ENCODE results near the gene HMG20B.

HMG20B gene

DNA sequence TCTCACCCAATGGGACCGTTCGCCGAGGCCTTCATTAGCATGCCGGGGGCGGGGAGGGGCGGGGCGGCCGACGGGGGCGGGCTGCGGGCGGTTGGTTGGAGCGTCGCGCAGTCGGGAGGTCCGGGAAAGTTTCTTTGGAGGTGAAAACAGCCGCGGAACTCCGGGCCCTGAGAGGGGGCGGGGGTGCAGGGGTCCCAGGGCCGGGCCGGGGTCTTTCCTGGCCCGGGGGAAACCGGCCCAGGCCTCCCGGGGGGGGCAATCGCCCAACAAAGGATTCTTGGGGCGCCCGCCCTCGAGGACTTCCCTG lies at the start of gene HMG20B:
Gene HMG20B (plus strand): TSS at position 90 of the 307 bp plus-strand sequence. CDS start 366 bp downstream, outside the sequence.
- TF ChIP-seq, protein P1, sequence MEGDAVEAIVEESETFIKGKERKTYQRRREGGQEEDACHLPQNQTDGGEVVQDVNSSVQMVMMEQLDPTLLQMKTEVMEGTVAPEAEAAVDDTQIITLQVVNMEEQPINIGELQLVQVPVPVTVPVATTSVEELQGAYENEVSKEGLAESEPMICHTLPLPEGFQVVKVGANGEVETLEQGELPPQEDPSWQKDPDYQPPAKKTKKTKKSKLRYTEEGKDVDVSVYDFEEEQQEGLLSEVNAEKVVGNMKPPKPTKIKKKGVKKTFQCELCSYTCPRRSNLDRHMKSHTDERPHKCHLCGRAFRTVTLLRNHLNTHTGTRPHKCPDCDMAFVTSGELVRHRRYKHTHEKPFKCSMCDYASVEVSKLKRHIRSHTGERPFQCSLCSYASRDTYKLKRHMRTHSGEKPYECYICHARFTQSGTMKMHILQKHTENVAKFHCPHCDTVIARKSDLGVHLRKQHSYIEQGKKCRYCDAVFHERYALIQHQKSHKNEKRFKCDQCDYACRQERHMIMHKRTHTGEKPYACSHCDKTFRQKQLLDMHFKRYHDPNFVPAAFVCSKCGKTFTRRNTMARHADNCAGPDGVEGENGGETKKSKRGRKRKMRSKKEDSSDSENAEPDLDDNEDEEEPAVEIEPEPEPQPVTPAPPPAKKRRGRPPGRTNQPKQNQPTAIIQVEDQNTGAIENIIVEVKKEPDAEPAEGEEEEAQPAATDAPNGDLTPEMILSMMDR (IDR thresholded peaks at IDR 0.05; ENCODE audit: low read depth, low read length) = no peak
- H3K4me3 ChIP-seq (ENCODE audit: low read depth, low read length) = peak within 1 kb of the TSS; percentile 91

DNA sequence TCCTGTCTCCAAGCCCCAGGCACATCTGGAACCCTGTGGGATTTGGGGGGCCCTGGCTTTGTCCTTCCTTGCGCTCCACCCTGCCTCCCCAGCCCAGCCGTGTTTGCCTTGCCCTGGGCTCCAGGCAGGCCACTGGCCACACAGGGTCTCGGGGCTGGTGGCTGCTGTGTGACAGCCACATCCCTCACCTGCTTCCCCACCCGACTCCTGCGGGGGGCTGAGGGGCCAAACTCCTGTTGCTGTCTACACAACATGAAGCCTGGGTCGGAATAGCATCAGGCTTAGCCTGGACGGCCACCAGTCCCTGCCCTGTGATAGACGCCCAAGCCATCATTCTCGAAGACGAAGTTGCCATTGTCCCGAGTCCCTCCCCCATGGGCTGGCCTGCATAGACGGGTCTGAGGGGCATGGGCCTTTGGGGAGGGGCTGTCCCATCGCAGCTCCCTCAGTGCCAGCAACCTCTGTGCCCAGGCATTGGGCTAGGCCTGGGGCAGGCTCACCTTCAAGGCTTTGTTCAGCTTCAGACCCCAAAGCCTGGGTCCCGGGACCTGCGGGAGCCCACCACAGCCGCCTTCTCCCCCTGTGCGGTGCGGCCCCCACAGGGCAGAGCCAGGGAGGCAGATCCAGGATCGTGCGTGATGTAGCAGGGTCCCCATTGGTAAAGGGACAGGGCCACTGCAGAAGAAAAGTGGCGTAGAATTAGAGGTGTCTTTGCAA lies 49.2 kb upstream of the HMG20B start:
- TF ChIP-seq, protein P1 (IDR thresholded peaks at IDR 0.05; ENCODE audit: low read depth, low read length) = no peak
- no peak overlapping the region for H3K4me3 ChIP-seq (ENCODE audit: low read depth, low read length)

DNA sequence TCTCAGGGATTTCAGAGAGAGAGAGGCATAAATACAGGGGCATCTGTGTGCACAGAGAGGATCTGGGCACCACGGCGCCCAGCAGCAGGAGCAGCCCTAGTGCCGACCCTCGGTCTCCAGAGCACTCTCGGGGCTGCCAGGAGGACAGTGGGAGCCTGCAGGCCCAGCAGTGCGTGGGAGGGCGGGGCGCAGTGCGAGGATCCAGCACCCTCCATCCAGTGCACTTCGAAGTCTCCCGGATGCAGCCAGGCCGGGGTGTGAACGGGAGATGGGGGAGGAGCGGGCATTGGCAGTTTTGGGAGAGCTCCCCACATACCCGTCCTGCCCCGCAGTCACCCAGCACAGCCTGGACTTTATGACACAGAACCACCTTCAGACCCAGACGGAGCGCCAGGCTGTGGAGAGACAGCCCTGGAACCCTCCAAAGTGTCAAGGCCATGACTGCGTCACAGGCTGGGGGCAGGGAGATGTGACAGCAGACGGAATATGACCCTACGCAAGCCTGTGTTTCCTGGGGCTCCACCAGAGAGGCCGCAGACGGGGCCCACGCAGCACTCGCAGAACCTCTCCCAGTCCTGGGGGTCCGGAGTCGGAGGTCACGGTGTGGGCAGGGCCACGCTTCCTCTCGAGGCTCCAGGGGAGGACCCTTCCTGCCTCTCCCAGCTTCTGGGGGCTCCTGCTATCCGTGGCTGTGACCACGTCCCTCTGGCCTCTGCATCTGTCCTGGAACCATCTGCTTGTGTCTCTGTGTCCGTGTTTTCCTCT lies 48.5 kb upstream of the HMG20B start:
- TF ChIP-seq, protein P1 (IDR thresholded peaks at IDR 0.05; ENCODE audit: low read depth, low read length) = no peak
- H3K4me3 ChIP-seq (ENCODE audit: low read depth, low read length) = no peak overlapping the region

DNA sequence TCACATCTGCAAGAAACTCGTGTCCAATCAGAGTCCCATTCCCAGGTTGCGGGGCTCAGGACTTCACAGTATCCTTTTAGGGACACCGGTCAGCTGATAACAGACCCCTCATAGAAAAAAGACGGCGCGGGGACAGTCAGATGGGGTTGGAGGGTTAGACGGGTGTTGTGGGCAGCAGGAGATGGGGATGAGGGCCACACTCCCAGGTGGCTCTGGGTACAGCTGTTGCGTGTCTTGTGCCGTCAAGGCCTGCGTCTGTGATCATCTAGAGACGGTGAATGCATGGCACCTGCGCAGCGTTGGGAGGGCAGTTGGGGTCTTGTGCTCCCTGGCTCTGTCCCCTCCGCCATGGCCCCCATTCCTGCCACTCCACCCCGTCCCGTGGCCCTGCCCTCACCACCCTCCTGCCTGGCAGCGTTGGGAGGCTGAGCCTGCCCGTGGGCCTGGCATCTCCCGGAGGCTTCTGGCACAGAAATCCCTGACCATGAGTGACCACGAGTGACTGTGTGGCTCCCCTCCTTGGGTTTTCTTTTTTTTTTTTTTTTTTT lies 47.8 kb upstream of the HMG20B start:
- TF ChIP-seq, protein P1 (IDR thresholded peaks at IDR 0.05; ENCODE audit: low read depth, low read length) = no peak
- H3K4me3 ChIP-seq (ENCODE audit: low read depth, low read length) = no peak overlapping the region

DNA sequence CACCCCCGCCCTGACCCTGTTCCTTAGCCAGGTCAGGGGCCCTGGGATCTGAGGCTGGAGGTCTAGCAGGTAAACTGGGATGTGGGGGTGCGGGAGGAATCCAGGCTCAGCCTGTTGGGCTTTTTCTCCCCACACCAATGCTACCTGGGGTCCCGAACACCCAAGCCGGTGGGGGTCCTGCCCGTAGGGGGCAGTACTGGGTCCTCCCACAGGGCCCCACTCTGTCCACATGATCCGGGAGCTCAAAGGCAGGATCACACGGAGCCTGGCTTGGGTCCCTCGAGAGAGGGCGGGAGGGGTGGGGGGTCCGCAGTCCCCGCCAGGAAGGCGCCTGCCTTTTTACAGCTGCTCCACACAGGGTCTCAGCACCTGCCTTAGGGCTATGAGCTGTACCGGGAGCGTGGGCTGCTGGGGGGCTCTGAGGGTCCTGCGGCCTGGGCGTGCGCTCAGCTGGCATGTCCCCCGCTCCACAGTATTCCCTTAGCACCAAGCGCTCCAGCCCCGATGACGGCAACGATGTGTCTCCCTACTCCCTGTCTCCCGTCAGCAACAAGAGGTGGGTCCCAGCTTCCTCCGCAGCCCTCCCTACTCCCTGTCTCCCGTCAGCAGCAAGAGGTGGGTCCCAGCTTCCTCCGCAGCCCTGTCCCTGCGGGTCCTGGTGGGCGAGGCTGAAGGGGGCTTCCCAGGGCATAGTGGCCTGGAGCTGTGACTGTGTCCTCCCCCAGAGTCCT lies 46.1 kb upstream of the HMG20B start:
- TF ChIP-seq, protein P1 (IDR thresholded peaks at IDR 0.05; ENCODE audit: low read depth, low read length) = no peak

DNA sequence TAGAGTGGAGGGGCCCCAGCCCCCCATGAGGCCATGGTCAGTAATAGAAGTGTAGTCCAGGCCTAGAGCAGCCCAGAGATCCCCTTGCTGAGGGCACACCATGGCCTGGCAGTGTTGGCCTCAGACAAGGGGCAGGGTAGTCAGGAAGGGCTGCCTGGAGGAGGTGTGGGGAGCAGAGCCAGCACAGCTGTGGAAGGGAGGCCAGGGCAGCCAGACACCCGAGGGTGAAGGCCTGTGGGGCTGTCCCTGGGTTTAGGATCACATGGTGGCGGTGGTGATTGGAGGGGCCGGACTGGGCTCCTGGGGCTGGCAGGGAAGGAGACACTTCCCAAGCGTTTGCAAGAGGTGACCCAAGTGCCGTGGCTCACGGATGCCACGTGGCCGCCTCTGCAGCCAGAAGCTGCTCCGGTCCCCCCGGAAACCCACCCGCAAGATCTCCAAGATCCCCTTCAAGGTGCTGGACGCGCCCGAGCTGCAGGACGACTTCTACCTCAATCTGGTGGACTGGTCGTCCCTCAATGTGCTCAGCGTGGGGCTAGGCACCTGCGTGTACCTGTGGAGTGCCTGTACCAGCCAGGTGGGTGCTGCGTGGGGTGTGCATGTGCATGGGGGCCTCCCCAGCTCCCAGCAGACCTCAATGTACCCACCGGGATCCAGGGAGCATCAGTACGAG lies 45.4 kb upstream of the HMG20B start:
- TF ChIP-seq, protein P1 (IDR thresholded peaks at IDR 0.05; ENCODE audit: low read depth, low read length) = no peak
- H3K4me3 ChIP-seq (ENCODE audit: low read depth, low read length) = no peak overlapping the region

More for the DNA sequence above, 46.1 kb upstream of the HMG20B start:
- H3K4me3 ChIP-seq (ENCODE audit: low read depth, low read length) = no peak overlapping the region
